ENCODE results near the gene PGD. TPM values are rescaled to one million over a fixed set of nuclear protein-coding genes. Genes with fewer than 3 reads are reported as not detected.

Gene PGD
- total and polyA plus RNA-seq, 2 of the 13 experiments (the other 11 are each of a cell fraction or from before 2014, with no cell fraction given), result 64.8 to 210 TPM

DNA sequence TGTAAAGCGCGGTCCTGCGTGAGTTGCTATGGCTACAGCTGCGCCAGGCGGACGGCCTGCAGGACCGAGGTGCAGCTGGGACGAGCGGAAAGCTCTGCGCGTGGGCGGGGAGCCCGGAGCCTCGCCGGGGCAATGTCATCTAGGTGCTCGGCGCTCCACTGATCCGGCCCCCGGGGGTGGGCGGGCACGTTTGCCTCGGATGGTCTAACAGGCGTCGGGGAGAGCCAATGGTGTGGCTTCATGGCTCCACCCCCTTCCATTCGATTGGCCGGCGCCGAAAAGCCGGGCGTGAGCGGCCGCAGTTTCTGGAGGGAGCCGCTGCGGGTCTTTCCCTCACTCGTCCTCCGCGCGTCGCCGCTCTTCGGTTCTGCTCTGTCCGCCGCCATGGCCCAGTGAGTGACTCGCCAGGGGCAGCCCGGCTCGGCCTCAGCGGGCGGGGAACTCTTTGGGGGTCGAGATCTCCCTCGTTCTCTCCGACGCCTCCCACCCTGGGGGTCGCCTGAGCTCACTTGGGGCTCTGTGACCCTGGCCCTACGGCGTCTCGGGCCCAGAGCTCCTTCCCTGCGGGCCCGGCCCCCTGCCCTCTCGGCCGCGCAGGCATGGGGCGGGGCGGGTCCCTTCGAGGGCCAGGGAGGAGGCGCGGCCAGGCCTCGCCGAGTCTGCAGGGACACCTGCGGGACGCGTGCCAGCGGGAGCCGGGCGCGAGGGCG, at the start of gene PGD (continued):
- TF ChIP-seq, protein P1, sequence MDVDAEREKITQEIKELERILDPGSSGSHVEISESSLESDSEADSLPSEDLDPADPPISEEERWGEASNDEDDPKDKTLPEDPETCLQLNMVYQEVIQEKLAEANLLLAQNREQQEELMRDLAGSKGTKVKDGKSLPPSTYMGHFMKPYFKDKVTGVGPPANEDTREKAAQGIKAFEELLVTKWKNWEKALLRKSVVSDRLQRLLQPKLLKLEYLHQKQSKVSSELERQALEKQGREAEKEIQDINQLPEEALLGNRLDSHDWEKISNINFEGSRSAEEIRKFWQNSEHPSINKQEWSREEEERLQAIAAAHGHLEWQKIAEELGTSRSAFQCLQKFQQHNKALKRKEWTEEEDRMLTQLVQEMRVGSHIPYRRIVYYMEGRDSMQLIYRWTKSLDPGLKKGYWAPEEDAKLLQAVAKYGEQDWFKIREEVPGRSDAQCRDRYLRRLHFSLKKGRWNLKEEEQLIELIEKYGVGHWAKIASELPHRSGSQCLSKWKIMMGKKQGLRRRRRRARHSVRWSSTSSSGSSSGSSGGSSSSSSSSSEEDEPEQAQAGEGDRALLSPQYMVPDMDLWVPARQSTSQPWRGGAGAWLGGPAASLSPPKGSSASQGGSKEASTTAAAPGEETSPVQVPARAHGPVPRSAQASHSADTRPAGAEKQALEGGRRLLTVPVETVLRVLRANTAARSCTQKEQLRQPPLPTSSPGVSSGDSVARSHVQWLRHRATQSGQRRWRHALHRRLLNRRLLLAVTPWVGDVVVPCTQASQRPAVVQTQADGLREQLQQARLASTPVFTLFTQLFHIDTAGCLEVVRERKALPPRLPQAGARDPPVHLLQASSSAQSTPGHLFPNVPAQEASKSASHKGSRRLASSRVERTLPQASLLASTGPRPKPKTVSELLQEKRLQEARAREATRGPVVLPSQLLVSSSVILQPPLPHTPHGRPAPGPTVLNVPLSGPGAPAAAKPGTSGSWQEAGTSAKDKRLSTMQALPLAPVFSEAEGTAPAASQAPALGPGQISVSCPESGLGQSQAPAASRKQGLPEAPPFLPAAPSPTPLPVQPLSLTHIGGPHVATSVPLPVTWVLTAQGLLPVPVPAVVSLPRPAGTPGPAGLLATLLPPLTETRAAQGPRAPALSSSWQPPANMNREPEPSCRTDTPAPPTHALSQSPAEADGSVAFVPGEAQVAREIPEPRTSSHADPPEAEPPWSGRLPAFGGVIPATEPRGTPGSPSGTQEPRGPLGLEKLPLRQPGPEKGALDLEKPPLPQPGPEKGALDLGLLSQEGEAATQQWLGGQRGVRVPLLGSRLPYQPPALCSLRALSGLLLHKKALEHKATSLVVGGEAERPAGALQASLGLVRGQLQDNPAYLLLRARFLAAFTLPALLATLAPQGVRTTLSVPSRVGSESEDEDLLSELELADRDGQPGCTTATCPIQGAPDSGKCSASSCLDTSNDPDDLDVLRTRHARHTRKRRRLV (CRISPR knock-in tag; IDR thresholded peaks at IDR 0.05), result peak; percentile 82; the same call in 1 of the 2 replicates
- TF ChIP-seq ZBTB7A (CRISPR knock-in tag; IDR thresholded peaks at IDR 0.05), result peak; percentile 52; the same call in 1 of the 2 replicates
- TF ChIP-seq ZFP82 (CRISPR knock-in tag; IDR thresholded peaks at IDR 0.05; ENCODE audit: borderline replicate concordance), result 0 out of 2 replicates have a peak, but pooled peaks have one; percentile 39
- TF ChIP-seq, protein P2, sequence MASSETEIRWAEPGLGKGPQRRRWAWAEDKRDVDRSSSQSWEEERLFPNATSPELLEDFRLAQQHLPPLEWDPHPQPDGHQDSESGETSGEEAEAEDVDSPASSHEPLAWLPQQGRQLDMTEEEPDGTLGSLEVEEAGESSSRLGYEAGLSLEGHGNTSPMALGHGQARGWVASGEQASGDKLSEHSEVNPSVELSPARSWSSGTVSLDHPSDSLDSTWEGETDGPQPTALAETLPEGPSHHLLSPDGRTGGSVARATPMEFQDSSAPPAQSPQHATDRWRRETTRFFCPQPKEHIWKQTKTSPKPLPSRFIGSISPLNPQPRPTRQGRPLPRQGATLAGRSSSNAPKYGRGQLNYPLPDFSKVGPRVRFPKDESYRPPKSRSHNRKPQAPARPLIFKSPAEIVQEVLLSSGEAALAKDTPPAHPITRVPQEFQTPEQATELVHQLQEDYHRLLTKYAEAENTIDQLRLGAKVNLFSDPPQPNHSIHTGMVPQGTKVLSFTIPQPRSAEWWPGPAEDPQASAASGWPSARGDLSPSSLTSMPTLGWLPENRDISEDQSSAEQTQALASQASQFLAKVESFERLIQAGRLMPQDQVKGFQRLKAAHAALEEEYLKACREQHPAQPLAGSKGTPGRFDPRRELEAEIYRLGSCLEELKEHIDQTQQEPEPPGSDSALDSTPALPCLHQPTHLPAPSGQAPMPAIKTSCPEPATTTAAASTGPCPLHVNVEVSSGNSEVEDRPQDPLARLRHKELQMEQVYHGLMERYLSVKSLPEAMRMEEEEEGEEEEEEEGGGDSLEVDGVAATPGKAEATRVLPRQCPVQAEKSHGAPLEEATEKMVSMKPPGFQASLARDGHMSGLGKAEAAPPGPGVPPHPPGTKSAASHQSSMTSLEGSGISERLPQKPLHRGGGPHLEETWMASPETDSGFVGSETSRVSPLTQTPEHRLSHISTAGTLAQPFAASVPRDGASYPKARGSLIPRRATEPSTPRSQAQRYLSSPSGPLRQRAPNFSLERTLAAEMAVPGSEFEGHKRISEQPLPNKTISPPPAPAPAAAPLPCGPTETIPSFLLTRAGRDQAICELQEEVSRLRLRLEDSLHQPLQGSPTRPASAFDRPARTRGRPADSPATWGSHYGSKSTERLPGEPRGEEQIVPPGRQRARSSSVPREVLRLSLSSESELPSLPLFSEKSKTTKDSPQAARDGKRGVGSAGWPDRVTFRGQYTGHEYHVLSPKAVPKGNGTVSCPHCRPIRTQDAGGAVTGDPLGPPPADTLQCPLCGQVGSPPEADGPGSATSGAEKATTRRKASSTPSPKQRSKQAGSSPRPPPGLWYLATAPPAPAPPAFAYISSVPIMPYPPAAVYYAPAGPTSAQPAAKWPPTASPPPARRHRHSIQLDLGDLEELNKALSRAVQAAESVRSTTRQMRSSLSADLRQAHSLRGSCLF (CRISPR knock-in tag; IDR thresholded peaks at IDR 0.05; ENCODE audit: borderline replicate concordance), result no peak
- TF ChIP-seq, protein P3, sequence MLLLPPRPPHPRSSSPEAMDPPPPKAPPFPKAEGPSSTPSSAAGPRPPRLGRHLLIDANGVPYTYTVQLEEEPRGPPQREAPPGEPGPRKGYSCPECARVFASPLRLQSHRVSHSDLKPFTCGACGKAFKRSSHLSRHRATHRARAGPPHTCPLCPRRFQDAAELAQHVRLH (CRISPR knock-in tag; IDR thresholded peaks at IDR 0.05; ENCODE audit: borderline replicate concordance, low read depth), result peak; percentile 44; the same call in 1 of the 2 replicates
- peak; percentile 69; the same call in 1 of the 2 replicates for TF ChIP-seq ZNF234 (CRISPR knock-in tag; conservative IDR thresholded peaks at IDR 0.05)
- TF ChIP-seq, protein P4, sequence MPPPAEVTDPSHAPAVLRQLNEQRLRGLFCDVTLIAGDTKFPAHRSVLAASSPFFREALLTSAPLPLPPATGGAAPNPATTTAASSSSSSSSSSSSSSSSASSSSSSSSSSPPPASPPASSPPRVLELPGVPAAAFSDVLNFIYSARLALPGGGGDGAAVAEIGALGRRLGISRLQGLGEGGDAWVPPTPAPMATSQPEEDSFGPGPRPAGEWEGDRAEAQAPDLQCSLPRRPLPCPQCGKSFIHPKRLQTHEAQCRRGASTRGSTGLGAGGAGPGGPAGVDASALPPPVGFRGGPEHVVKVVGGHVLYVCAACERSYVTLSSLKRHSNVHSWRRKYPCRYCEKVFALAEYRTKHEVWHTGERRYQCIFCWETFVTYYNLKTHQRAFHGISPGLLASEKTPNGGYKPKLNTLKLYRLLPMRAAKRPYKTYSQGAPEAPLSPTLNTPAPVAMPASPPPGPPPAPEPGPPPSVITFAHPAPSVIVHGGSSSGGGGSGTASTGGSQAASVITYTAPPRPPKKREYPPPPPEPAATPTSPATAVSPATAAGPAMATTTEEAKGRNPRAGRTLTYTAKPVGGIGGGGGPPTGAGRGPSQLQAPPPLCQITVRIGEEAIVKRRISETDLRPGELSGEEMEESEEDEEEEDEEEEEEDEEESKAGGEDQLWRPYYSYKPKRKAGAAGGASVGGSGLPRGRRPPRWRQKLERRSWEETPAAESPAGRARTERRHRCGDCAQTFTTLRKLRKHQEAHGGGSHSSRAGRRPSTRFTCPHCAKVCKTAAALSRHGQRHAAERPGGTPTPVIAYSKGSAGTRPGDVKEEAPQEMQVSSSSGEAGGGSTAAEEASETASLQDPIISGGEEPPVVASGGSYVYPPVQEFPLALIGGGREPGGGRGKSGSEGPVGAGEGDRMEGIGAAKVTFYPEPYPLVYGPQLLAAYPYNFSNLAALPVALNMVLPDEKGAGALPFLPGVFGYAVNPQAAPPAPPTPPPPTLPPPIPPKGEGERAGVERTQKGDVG (CRISPR knock-in tag; IDR thresholded peaks at IDR 0.05; ENCODE audit: borderline replicate concordance), result peak; percentile 76; the same call in 1 of the 2 replicates
- TF ChIP-seq ZNF343 (CRISPR knock-in tag; IDR thresholded peaks at IDR 0.05), result peak; percentile 96
- TF ChIP-seq PHF20 (CRISPR knock-in tag; IDR thresholded peaks at IDR 0.05), result peak; percentile 63
- TF ChIP-seq KMT2A (CRISPR knock-in tag; IDR thresholded peaks at IDR 0.05), result peak; percentile 91
- TF ChIP-seq THAP11 (CRISPR knock-in tag; IDR thresholded peaks at IDR 0.05), result peak; percentile 79
